ENCODE measurements around the gene MAT1A. TPM values are rescaled to one million over a fixed set of nuclear protein-coding genes. Genes with fewer than 3 reads are reported as not detected.

MAT1A gene
- total RNA-seq, 1 experiment from 2014 or later, result 2.1 TPM

- Histone ChIP-seq H4K91ac (ENCODE audit: insufficient read length, low read depth, low read length) (no peak overlapping the region), H4K5ac (ENCODE audit: insufficient read length, low read depth, low read length) (no peak overlapping the region), H3T11ph (ENCODE audit: low read length) (no peak overlapping the region), H3K79me2 (ENCODE audit: insufficient read depth, low read length) (no peaks in the 10 kb centered on the region), H3K14ac (ENCODE audit: insufficient read depth, low read length) (no peak overlapping the region; the same call in 1 of the 2 replicates), H3K79me1 (ENCODE audit: insufficient read depth, low read depth, low read length, poor library complexity, severe bottlenecking) (no peaks in the 10 kb centered on the region), H2AFZ (ENCODE audit: low read length) (no peak overlapping the region), H4K8ac (replicated peaks; ENCODE audit: insufficient read length, low read depth, low read length) (no peak overlapping the region), H2BK120ac (ENCODE audit: low read depth, low read length, poor library complexity, severe bottlenecking) (no peak overlapping the region), H3K23ac (ENCODE audit: insufficient read length, low read depth, low read length) (no peak overlapping the region), H3K4me1 (ENCODE audit: insufficient read depth, low read length) (no peaks in the 10 kb centered on the region), H2BK5ac (ENCODE audit: insufficient read length, low read length) (no peak overlapping the region), H3K9ac (ENCODE audit: extremely low read depth, insufficient read length, low read length) (no peak overlapping the region), H2BK20ac (ENCODE audit: low read depth, low read length, poor library complexity, severe bottlenecking) (no peak overlapping the region), H3K23me2 (ENCODE audit: insufficient read length, low read depth, low read length, poor library complexity, severe bottlenecking) (no peaks in the 10 kb centered on the region), H3K56ac (ENCODE audit: insufficient read length, low read depth, low read length) (no peak overlapping the region), H2BK15ac (ENCODE audit: low read depth, low read length) (no peak overlapping the region), H3K4ac (ENCODE audit: low read depth, low read length) (no peak overlapping the region), H4K20me1 (ENCODE audit: control insufficient read depth, insufficient read depth, insufficient read length) (no peaks in the 10 kb centered on the region), H3K27me3 (ENCODE audit: insufficient read depth, low read length) (no peaks in the 10 kb centered on the region), H2BK12ac (ENCODE audit: insufficient read length, low read depth, low read length) (no peak overlapping the region), H3K18ac (ENCODE audit: insufficient read length, low read depth, low read length) (no peak overlapping the region), H3K27ac (ENCODE audit: insufficient read length, low read depth, low read length) (no peak overlapping the region), H3K9me3 (ENCODE audit: control insufficient read depth, low read depth, low read length) (no peaks in the 10 kb centered on the region), H2AK5ac (ENCODE audit: insufficient read length, low read length) (no peak overlapping the region), H3K4me2 (ENCODE audit: insufficient read depth, insufficient read length, low read length) (no peak overlapping the region)
- no peaks in the 10 kb centered on the region; a peak in 1 of 7 replicates for H3K36me3 Mint-ChIP-seq (ENCODE audit: insufficient read depth in 1 of 3, low read depth in 3 of 3)
- H3K4me1 Mint-ChIP-seq, result no peaks in the 10 kb centered on the region
- no peak overlapping the region for H3K4me3 Mint-ChIP-seq
- TF ChIP-seq, protein P1, sequence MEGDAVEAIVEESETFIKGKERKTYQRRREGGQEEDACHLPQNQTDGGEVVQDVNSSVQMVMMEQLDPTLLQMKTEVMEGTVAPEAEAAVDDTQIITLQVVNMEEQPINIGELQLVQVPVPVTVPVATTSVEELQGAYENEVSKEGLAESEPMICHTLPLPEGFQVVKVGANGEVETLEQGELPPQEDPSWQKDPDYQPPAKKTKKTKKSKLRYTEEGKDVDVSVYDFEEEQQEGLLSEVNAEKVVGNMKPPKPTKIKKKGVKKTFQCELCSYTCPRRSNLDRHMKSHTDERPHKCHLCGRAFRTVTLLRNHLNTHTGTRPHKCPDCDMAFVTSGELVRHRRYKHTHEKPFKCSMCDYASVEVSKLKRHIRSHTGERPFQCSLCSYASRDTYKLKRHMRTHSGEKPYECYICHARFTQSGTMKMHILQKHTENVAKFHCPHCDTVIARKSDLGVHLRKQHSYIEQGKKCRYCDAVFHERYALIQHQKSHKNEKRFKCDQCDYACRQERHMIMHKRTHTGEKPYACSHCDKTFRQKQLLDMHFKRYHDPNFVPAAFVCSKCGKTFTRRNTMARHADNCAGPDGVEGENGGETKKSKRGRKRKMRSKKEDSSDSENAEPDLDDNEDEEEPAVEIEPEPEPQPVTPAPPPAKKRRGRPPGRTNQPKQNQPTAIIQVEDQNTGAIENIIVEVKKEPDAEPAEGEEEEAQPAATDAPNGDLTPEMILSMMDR (conservative IDR thresholded peaks at IDR 0.05), result no peak
- no peak overlapping the region for H3K27ac Mint-ChIP-seq
- H3K9me3 Mint-ChIP-seq, result peaks cover 0 to 4% of the 10 kb centered on the region in 2 experiments; a peak in 2 of 5 replicates
- WGBS (ENCODE audit: extremely low coverage, insufficient read length, low lambda C conversion rate), result no CpG with 5 or more reads among the region's 21 CpGs
- no peak for DNase-seq
- H3K27me3 Mint-ChIP-seq (ENCODE audit: low read depth), result 0 out of 2 replicates have a peak, but pooled peaks cover 2% of the 10 kb centered on the region
These were observed 25.9 kb upstream of the MAT1A start for GRCh38 chr10:80315391-80315790.

Measured in H9 (cell line).